ENCODE measurements around the gene TLR10. TPM values are rescaled to one million over a fixed set of nuclear protein-coding genes. Genes with fewer than 3 reads are reported as not detected.

The TLR10 gene
- total RNA-seq, 4 donors from 2014 or later = under 0.01 to 0.22 TPM; not detected in 2

DNA sequence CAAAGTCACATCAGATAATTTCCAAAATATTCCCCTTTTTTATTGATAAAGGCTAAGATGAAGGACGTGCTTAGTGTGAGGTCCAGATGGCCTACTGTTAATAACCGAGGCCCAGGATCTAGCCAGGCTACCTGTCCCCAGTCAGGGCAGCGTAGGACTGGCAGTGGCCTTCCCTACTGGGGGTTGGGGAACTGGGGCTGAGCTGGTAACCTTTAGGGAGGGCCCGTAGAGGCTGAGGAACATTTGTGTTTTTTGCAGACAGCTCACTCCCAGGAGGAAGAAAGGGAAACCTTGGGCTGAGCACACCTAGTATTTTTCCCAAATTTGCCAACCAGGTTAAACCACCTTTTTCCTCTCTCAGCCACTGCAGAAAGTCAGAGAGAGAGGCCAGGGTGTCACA is 59.7 kb downstream of the TLR10 start:
- Histone ChIP-seq H3K4me1 (peaks cover 0 to under 1% (median under 1%) of the 10 kb centered on the region in 4 donors), H3K27ac (no peak overlapping the region), H3K4me3 (no peak overlapping the region), H3K36me3 (peaks cover 0 to 2% (median 0%) of the 10 kb centered on the region in 3 donors), H3K27me3 (no peaks in the 10 kb centered on the region), H3K9me3 (no peaks in the 10 kb centered on the region)
- WGBS, 2 donors = 81 to 90% methylated on average over 4 of the region's 4 CpGs
- TF ChIP-seq EP300 (IDR thresholded peaks at IDR 0.05) (no peak), POLR2A (IDR thresholded peaks at IDR 0.05) (no peak)
- TF ChIP-seq, protein P1, sequence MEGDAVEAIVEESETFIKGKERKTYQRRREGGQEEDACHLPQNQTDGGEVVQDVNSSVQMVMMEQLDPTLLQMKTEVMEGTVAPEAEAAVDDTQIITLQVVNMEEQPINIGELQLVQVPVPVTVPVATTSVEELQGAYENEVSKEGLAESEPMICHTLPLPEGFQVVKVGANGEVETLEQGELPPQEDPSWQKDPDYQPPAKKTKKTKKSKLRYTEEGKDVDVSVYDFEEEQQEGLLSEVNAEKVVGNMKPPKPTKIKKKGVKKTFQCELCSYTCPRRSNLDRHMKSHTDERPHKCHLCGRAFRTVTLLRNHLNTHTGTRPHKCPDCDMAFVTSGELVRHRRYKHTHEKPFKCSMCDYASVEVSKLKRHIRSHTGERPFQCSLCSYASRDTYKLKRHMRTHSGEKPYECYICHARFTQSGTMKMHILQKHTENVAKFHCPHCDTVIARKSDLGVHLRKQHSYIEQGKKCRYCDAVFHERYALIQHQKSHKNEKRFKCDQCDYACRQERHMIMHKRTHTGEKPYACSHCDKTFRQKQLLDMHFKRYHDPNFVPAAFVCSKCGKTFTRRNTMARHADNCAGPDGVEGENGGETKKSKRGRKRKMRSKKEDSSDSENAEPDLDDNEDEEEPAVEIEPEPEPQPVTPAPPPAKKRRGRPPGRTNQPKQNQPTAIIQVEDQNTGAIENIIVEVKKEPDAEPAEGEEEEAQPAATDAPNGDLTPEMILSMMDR (IDR thresholded peaks at IDR 0.05) = no peak
- no peak for DNase-seq (ENCODE audit: low spot score in 2 of 2)

Small RNA genes within 50 kb of the gene (small RNA-seq; reads per million reads assigned to genes)
- not detected for gene RNA5SP158

Other genes starting within 250 kb of the TLR10 start
- 10 to 100 TPM; 36.3 to 70.1 (median 38.4) TPM for gene KLF3, start 118.8 kb downstream of the TLR10 start, total RNA-seq
- gene TLR1, start 21.8 kb upstream of the TLR10 start, total RNA-seq = 10 to 100 TPM; 15.7 to 29.7 (median 22.8) TPM
- 1 to 10 TPM; 4.2 to 8.6 (median 5.2) TPM for gene TLR6, start 73.8 kb upstream of the TLR10 start, total RNA-seq
- 100 to 1,000 TPM in 2 of 4 donors, 10 to 100 TPM in 2; 70.4 to 111 (median 98.2) TPM for gene FAM114A1, start 84.8 kb upstream of the TLR10 start, total RNA-seq
- gene TMEM156, start 249.4 kb upstream of the TLR10 start, total RNA-seq = 1 to 10 TPM in 1 of 4 donors, under 1 TPM in 1, not detected in 2; 0.66 to 8.6 TPM

Data from tibial nerve (tissue), 4 donors.